ENCODE measurements around the gene SHOX.

DNA sequence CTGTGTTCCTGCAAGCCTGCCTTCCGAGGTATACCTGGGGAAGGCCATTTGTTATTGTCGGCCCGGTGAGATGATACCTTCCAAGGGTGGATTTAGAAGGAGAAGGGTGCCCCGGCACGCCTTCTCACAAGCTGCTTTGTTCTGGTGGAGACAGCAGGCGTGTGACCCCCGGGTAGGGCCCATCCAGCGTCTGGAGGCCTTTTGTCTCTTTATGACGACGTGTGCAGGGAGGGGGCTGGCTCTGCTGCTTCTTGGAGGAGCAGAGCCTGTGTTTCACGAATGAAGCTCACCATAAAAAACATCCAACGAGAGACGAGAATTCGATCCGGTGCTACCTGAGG is 45.3 kb downstream of the SHOX start:
- TF ChIP-seq CTCF (IDR thresholded peaks at IDR 0.05) (no peak), ZFX (IDR thresholded peaks at IDR 0.05; ENCODE audit: borderline replicate concordance) (no peak)
